GM19043 (cell line): ENCODE results near the gene RAMP1.
"Not testable (repeated sequence)": the region's sequence is repeated elsewhere in the genome, so short reads cannot be mapped to it uniquely, and the experiment has no call there.

Experiments
- ATAC-seq: cut with Tn5 transposase; IDR thresholded peaks from one replicate; pipeline ENCODE4 v1.9.1; 2021; ENCODE audit warnings: low read depth; ENCODE audit not compliant: unreplicated experiment

RAMP1 gene

DNA sequence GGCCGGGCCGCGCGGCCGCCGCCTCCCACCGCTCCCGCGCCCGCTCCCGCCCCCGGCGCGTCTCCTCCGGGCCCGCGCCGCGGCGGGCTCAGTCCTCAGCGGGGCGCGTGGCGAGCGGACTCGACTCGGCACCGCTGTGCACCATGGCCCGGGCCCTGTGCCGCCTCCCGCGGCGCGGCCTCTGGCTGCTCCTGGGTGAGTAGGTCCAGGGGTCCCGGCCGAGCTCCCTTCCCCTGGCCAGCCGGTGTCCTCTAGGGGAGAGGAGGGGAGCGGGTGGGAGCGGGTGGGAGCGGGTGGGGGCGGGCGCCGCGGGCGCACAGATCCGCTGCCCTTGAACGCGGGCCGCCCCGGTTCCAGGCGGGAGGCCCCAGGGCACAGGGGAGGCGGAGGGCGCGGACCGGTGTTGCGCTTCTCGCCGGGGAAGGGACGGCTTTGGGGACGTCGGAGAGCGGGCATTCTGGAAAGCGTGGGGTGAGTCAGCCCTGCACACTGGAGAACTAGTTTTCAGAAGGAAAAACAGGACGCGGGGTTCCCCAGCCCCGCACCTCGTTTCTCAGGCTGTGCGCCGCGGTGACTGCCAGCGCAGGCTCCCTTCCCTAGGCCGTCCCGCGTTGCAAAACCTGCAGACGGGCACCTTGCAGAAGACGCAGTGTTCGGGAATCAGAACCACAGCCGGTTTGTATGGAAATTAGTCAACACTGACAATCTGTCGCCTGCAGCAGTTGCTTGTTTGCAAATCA is at the start of gene RAMP1:
Gene RAMP1 (plus strand): TSS at position 91 of the 740 bp plus-strand sequence. CDS start 53 bp downstream, at position 144.
- no peak for ATAC-seq

DNA sequence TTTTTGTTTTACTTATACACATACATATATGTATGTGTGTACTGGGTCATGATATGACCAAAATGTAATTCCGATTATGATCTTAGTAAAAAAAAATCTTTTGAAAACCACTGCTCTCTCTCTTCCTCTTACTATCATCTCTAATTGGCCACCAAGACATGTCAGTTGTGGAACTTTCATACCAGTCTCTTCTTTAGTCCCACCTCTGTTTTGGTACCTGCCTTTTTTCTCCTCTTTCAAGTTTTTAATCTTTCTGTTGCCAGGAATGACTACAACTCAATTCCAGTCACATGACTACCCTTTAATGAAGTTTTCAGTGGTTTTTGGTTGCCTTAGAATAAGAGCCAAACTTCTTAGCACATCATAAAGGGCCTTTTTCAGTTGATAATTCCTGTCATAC is 43.8 kb upstream of the RAMP1 start:
- ATAC-seq = no peak

DNA sequence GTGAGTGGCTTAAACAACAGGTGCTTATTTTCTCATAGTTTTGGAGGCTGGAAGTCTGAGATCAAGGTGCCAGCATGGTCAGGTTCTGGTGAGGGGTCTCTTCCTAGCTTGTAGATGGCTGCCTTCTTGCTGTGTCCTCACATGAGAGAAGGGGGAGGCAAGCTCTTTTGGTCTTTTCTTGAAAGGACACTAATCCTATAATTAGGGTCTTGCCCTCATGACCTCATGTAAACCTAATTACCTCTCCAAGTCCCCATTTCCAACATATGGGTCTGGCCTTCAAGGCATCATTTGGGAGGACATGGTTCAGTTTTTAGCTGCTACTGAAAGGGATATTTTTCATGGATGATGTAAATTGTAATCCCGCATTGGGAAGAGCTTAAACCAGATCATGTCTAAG is 42.9 kb upstream of the RAMP1 start:
- ATAC-seq = no peak

DNA sequence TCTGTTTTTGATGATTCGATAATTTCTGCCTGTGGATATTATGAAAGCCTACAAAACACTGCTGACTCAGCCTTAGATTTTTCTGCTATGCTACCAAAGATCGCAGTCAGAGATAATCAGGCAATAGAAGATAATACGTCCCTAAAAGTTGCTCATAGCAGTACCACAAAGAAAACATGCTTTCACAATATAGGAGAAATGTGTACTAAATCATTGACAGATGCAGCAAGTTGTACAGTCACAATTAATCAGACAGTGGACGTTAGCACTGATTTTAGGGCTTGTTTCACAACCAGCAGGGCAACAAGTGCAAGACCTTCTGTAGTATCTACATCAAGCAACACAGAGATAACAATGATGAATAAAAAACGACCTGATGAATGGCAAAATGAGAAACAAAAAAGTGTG is 41.4 kb upstream of the RAMP1 start:
- ATAC-seq = no peak

DNA sequence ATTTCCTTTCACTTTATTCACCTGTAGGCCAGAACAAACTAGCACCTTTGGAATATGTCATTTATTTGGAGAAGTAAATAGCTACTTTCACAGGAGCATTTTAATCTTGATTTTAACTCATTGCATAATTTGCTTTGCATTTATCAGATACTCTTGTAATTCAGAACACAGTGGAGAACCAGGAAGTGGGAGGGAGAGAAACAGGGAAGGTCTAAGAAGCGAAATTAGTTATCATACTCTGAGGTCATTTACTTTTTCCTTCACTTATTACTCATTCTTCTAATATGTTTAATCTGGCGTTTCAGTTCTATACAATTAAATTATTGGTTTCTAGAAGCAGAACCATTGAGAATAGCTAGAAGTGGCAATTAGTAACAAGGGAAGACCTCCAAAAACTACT is 40.2 kb upstream of the RAMP1 start:
- no peak for ATAC-seq

DNA sequence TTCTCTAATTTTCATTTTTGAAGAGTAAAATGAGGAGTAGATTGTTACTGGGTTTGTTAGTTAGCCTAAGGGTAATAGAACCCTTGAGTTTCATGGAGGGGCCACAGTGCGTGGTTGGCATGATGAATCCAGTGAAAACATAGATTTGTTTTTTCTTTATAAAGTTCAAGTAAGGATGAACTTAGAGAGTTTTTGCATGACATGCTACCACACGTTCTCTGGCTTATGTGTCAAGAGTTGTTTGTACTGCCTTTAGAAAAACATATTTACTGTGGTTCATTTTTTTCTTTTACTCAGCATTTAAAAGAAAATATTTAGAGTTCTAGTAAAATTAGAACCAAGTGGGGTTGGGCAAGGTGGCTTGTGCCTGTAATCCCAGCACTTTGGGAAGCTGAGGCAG is 39.0 kb upstream of the RAMP1 start:
- no peak for ATAC-seq

DNA sequence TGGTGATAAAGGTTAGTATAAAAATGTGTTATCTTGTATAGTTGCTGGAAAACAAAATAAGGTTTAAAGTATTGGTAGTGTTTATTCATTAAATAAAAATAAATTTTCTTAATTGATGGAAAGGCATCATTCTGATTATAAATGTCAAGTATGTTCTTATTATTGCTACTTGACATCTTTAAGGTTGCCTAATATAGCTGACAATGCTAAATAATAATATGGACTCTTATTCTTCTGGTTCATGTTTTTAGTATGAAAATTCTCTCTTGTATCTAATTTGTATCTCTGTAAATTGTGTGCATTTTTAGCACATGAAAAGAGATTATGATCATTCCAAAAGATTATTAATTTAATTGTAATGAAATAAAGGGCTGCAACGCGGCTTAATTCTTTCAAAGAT is 35.9 kb upstream of the RAMP1 start:
- ATAC-seq = no peak

DNA sequence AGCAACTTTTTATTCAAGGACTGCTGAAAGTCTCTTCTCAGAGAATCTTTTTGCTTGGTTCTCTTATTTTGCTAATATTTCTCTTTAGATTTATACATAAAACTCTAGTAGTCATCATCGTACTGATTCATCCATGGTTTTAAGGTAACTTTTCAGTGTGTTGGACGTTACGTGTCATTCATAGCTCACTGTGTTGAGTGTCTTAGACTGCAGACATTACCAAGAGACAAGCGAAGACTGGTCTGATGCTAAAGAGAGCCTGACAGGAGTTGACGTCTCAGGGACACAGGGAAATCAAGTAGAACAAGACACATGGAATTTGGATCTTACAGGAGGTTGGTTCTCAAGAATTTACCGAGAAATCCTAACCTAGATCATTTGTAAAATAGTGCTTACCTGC is 35.3 kb upstream of the RAMP1 start:
- ATAC-seq = no peak

DNA sequence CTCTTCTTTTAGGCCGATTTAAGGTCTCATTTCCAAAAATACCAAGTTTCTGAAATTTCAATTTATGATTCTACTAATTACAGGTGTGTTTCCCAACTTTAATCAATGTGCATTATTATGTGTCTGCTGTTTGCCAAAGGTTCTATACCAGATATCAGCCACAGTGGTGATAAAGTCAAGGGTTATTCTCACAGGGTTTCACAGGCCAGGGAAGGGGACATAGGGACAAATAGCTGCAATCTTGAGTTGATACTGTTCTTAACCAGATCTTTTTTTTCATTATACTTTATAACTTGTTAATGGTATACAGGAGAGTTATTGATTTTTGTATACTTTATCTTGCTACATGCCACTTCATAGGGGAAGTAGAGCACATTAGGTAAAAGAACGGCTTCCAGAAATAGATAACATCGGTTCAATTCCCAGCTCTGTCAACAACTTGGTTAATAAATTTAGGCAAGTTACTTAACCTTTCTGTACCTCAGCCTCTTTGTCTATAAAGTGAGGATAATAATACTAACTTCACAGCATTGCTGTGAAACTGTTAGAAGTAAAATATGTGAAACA is 31.9 kb upstream of the RAMP1 start:
- ATAC-seq = no peak

DNA sequence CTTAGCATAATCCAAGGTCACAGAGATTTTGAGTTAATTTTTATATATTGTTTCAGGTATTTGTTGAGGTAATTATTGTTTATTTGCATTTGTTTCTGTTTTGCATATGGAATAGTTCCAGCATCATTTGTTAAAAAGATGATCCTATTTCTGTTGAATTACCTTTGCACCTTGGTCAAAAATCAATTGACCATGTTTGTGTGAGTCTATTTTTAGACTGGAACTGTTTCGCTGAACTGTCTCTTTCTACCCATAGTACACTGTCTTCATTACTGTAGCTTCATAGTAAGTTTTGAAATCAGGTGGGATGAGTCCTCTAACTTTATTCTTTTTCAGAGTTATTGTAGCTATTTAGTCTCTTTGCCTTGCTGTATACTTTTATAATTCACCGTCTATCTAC is 28.9 kb upstream of the RAMP1 start:
- no peak for ATAC-seq

DNA sequence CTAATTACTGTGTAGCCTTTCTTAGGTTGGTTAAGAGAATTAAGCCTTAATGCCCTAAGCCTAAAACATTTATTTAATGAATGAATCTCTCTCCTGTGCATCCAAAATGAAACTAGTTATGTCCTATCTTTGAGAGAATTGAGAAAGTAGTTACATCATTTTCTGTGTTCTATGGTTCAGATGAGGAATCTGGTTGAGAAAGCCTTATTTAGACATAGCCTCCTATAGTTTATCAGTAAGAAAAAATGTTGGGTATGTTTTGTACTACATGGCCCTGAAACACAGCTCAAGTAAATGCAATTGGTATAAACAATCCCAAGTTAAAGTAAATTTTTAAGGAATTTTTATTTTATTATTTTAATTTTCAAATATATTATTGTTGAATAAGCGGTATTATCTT is 25.9 kb upstream of the RAMP1 start:
- no peak for ATAC-seq

DNA sequence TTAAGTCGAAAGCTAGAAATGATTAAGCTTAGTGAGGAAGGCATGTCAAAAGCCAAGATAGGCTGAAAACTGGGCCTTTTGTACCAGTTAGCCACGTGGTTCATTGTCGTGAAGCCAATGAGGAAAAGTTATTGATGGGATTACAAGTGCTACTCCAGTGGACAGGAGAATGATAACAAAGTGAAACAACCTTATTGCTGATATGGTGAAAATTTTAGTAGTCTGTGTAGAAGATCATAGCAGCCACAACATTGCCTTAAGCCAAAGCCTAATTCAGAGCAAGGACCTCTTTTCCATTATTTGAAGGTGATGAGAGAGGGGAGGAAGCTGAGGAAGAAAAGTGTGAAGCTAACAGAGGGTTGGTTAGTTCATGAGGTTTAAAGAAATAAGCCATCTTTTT is 24.1 kb upstream of the RAMP1 start:
- ATAC-seq = no peak

DNA sequence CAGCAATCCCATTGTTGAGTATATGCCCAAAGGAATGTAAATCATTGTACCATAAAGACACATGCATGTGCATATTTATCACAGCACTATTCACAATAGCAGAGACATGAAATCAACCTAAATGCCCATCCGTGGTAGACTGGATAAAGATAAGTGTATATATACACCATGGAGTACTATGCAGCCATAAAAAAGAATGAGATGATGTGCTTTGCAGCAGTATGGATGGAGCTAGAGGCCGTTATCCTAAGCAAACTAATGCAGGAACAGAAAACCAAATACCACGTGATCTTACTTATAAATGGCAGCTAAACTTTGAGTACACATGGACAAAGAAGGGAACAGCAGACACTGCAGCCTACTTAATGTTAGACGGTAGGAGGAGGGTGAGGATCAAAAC is 18.4 kb upstream of the RAMP1 start:
- ATAC-seq = no peak

DNA sequence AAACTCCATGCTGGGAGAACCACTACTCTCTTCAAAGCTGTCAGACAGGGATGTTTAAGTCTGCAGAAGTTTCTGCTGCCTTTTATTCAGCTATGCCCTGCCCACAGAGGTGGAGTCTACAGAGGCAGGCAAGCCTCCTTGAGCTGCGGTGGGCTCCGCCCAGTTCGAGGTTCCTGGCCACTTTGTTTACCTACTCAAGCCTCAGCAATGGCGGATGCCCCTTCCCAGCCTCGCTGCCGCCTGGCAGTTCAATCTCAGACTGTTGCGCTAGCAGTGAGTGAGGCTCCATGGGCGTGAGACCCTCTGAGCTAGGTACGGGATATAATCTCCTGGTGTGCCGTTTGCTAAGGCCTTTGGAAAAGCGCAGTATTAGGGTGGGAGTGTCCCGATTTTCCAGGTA is 10.5 kb upstream of the RAMP1 start:
- not testable (repeated sequence) for ATAC-seq

DNA sequence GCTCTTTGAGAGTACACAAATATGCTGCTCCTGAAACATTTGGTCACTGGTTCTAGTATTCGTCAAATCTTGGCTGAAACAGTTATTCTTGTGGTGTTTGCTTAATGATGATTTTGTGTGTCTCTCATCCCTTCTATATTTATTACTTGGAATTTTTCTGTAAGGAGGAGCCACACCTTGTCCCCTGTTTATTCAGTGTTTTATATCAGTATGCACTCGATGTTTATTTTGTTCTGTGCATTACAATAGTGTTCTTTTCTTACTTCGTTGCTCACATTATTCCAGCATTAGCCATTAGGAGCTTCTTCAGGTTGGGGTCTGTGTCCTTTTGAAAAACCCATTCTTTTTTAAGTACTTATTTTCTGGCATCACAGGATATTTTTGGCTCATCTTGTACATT is 5.1 kb upstream of the RAMP1 start:
- ATAC-seq = no peak

DNA sequence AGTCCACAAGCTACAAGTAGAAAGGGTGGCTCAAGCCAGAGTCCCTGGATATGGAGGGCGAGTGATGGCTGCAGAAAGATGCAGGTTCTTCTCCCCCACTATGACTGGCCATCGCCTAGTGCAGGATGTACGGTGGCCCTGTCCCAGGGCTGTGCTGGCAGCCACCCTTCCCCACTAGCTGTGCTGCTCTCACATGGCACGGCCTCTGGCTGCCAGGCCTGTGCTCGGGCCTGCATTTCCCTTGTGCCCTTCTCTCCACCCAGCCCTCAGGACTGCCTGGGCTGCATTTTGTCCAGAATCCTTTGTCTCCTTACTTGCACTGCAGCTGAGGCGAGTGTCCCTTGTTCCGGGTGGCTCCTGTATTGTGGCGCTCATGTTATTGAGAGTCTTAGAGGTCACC is 1.6 kb upstream of the RAMP1 start:
- ATAC-seq = no peak

DNA sequence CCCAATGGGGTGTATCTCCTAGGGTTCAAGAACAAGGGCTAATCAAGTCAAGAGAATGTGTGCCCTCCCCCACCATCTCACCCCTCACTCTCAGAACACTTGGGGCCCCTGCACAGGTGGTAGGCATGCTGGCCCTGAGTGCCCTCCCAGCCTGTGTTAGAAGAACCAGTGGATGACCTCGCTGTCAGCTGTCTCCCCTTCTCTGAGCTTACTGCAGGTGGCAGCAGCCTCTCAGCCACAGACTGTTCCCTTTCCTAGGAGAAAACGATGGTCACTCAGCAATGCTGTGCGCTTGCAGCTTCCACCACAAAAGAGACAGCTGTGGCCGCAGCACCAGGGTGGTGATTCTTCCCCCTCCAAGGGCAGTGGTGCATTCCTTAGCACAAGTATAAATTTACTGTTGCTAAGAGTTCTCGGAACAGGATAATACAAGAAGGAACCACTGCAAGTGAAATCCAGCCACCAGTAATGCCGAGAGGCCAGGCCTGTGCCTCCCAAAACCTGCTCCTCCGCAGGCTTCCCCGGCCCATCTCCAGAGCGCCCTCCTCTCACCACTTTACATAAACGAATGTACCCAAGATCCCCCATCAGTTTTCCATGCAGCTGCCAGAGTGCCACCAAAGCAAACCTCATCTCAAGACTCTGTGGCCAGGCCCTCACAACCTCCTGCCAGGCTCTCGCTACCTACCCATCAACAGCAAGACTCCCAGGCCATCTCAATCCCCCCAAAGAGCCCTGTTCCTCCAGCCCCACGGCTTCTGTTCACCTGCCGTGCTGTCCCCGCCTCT is 935 bp upstream of the RAMP1 start:
- ATAC-seq = no peak

DNA sequence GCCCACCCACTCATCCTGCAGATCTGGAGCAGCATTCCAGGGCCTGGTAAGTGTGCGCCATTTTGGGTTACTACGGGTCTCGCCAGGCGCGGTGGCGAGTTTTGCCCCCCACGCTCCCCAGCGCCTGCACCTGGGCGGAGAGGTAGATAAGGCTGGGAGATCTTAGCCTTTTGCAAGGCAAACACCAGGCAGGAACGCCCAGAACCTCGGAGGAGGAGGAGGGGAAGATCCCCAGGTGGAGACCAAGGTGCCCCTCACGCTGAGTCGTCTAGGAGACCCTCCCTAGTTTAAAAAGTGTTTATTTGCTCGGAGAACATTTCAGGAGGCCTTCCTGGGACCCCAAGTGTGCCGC is 365 bp upstream of the RAMP1 start:
- no peak for ATAC-seq

DNA sequence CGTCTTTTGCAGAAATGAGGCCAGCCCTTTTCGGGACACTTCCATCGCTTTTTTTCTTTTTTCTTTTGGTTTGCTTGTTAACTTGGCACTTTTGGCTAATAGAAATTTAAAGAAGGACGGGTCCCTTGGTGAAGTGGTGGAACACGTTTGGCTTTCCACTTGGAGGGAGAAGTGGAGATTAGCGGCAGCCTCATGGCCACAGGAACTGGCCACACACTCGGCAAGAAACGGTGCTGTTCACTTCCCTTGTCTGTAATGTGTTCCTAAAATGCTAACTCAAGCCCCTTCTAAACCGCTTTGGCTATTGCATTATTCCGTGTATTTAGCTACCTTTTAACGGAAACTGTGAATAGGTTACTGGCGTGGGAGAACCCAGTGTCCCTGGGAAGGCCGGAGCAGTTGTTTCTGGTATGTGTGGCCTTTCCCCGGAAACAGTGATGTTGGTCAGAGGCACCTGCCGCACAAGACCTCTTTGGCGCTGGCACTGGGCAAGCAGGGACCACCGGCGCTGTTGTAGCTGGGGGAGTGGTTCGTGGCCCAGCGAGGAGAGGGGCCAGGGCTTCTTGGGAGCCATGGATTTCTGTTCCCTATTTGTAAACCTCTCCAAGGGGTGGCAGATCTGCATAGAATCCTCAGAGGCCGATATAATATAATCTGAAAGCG is 981 bp downstream of the RAMP1 start:
- ATAC-seq = no peak

DNA sequence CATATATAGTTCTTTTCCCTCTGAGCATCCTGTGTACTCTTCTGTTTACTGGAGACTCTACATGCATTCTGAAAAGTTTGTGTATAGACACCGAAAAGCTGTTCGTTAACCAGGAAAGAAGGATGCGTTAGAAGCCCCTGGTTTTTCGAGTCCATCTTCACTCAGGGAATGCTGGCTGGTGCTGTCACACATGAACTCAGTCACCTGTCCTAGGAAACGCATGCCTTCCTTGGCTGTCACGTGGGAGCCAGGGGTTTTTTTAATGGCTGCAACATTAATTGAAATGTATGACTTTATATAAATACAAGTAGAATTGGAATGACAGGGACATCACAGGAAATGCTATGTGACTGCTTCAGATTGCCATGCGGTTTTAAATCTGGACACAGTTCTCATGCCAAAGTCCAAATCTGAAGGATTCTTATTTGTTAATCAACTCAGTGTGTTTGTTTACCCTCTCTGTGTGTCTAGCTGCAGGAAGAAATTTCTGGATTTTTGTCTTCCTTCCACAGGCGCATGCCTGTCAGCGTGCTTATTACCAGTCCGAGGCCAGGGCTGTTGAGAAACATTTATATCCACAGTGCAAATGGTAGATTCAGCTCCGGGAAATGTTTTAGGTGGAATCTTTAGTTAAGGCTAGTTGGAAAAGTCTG is 2.6 kb downstream of the RAMP1 start:
- ATAC-seq = no peak

DNA sequence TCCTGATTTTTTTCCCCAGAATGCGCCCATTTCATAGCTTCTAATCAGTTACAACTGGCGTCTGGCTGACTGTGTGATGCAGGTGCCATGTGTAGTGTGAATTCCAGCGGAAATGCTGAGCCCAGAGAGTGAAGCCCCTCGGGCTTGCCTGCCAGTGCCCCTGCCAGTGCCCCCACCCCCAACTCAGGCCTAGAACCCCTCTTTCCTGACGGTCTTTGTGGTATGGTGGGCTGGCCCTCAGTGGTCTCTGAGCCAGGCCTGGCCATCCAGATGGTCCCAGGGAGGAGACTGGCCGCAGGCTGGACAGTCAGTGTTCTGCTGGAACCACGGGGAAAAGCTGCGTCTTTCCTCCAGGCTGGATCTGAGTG is 3.1 kb downstream of the RAMP1 start:
- ATAC-seq = no peak
